SH-SY5Y (cell line): ENCODE data around the gene GMPR2.

Experiments
- GATA2 ChIP-seq: IDR thresholded peaks from 2 replicates; pipeline ENCODE4 v1.6.1; 2011; ENCODE audit warnings: mild to moderate bottlenecking, low read depth, low read length
- GATA3 ChIP-seq: IDR thresholded peaks from 2 replicates; pipeline ENCODE4 v1.6.1; 2011; ENCODE audit warnings: low read depth, mild to moderate bottlenecking, low read length, moderate library complexity

DNA sequence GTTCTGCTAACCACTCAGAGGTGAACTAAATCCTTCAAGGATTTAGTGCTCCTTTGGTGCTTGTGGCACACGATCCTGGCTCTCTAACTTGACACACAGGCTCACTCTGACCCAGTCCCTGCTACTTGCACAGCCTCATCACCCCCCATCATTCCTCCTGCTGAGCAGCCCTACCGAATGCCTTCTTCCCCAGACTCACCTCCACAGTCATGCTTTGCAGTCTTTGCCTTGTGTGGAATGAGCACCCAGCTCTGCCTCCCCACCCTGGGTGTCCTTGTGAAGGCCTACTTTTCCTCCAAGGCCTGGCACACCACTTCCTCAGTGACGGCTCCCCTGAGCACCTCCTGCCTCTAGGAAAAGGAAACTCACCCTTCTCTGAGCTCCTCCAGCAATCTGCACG is 17.6 kb downstream of the GMPR2 start:
- no peak for TF ChIP-seq GATA3
- no peak for TF ChIP-seq GATA2
